GM18508 (cell line): ENCODE measurements around the gene SLC35F1.
"Not testable (repeated sequence)": the region's sequence is repeated elsewhere in the genome, so short reads cannot be mapped to it uniquely, and the experiment has no call there.

Source experiments
- ATAC-seq: cut with Tn5 transposase; IDR thresholded peaks from one replicate; pipeline ENCODE4 v1.9.1; 2021; ENCODE audit warnings: moderate number of reproducible peaks; ENCODE audit not compliant: insufficient read depth, unreplicated experiment

Gene SLC35F1

DNA sequence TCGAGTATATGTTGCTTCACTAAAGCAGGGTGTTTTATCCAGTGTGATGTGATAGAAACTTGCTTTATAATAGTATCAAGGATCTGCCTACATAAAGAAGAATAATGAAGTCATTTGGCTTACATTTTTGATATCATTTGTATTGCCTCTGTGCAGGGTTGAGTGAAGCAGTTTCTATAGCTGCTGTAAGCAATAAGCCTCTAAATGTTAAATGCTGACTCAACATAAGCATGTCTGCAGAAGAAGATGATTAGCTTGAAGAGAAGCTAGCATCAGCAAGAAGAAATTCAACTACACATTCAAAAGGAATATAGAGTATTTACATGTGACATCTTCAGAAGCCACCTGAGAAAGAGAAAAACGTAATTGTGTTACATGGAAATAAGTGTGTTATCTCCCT, 17.6 kb downstream of the SLC35F1 start:
- ATAC-seq, result no peak

DNA sequence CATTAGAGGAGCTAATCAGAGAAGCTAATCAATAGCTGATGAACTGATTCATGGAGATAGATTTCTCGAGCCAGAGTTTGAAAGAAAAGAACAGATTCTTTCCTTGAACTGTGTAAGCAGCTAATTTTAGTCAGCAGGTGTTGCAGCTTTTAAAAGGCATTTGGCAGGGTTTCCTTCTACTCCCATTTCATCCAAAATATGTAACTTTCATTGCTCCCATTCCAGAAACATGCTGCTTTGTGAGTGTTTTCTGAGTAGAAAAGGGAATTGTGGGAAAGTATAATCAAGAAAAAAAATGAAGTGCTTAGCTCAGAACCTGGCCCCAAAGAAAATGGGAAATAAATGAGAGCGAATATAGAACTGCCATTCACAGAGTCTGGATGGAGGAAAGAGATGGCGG, 20.8 kb downstream of the SLC35F1 start:
- ATAC-seq, result no peak

DNA sequence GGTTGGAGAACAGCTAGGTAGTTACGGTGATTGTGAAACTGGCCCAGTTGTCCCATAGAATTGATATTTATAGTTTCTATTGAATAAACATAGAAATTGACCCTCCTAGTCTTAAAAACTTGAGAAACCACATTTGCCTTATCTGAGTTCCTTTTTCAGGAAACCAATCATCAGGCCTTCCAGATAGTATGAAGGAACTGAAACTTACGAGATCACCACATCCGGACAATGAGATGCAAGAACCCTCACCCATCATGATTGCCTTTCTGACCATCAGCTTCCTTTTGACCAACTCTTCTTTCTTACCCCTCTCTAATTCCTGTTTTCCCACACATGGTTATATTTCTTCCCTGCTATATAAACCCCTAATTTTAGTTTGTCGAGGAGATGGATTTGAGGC, 21.8 kb downstream of the SLC35F1 start:
- ATAC-seq, result no peak

DNA sequence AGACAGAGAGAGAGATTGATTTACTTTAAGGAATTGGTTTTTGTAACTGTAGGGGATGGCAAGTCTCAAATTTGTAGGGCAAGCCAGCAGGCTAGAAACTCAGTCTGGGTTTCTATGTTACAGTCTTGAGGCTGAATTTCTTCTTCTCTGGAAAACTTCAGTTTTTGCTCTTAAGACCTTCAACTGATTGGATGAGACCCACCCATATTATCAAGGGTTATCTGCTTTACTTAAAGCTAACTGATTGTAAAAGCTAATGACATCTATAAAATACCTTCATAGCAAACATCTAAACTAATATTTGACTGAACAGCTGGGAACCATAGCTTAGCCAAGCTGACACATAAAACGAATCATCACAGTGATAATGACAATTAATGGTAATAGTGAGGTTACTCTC, 22.4 kb downstream of the SLC35F1 start:
- no peak for ATAC-seq

DNA sequence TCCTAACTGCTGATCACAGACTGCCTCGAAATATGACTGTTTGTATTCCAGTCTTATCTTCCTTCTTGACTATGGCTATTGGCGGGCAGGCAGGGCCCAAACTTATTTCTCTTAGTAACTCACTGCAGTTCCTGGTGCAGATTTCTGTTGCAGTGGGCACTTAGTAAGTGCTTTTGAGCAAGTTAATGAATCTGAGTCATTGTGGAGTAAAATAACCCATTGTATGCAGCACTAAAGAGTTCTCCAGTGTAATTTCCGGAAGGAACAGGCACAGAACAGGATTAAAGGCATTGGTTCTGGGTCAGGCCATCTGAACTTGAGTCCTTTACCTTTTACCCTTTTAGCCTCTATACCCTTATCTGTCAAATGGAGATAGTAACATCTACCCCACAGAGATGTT, 23.6 kb downstream of the SLC35F1 start:
- ATAC-seq, result no peak

DNA sequence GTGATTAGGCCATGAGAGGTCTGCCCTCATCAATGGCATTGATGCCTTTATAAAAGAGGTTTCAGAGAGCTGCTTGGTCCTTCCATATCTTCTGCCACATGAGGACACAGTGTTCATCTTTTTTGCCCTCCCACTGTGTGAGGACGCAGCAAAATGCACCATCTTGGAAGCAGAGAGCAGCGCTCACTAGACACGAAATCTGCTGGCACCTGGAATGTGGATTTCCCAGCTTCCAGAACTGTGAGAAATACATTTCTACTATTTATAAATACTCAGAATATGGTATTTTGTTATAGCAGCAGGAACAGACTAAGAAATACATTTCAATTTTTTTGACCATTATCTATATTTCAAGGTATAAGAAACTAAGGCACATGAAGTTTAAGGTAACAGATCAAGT, 24.9 kb downstream of the SLC35F1 start:
- no peak for ATAC-seq

DNA sequence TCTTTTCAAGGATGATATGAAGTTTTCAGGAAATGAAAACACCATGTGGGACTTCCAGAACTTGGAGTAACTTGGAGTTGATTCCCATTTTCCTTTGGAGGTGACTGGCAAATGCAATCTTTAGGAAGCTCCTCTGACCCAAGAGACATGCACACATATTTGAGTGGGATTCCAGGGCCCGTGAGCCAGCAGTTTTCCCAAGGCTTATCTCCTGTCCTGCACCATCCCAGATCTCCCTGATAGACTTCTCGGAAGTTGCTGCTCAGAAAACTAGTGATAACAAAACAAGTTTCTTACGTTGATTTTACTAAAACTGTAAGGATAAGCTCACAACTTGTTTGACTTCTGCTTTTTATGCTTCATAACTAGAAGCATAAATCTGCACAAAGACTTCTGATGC, 25.6 kb downstream of the SLC35F1 start:
- no peak for ATAC-seq

DNA sequence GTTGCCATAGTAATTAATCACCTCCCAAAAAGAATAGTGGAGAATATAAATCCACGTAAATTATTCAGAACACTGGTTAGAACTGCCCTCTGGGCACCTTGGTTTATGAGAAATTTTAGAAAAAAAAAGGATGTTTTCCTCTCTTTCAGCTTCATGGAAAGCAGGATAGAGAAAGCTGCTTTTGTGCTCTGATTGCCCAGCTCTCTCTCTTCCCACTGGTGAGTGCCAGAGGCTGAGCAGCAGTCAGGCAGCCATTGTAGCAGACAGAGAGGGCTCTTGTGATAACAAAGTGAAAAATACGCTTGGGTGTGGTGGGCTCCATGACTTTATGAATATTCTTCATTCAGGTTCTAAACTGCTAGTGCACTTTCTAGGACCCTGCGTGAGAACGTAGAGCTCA, 26.4 kb downstream of the SLC35F1 start:
- ATAC-seq, result no peak

DNA sequence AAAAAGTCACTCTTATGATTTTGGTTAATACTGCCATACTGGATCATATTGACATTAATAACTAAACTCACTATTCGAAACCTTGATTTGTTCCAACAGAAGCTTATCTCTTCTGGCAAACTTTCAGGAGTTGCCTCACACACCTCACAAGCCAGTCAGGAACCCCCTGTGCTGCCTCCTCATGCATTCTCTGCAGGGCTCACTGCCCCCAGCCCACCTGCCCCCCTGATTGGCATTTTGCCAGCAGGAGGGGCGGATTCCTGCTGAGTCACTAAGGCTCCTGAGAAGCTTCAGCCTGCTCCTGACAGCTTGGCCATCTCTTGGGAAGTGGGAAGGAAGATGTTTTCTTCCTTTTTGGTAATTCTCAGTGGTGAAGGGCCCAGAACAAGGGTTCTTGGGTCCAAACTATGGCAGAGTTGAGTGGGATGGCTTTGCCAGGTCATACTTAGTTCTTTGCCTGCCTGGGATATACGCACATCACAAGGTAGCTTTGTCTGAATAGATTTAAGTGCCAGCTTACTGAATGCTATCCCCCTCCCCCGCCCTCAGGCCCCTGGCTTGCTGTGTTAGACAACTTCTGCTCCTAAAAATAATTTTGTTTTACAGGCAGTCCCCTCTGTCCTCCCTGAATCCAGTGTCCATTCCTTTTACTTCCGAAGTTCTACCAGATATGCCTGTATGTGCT, 31.4 kb downstream of the SLC35F1 start:
- ATAC-seq, result no peak

DNA sequence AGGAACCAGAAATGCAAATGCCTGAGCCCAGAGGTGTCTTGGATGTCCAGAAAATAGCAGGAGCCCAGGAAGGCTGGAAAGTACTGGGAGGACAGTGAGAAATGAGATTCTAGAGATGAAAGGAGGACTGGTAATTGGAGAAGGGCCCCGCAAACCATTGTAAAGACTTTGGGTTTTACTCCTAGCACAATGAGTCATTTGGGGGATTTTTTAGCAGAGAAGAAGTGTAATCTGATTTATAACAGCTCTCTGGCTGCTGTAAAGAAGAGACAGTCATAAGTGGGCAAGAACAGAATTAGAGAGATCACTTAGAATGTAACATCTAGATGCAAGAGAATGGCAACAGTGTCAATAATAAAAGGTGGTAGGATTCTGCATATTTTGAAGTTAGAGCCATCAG, 40.2 kb downstream of the SLC35F1 start:
- no peak for ATAC-seq

DNA sequence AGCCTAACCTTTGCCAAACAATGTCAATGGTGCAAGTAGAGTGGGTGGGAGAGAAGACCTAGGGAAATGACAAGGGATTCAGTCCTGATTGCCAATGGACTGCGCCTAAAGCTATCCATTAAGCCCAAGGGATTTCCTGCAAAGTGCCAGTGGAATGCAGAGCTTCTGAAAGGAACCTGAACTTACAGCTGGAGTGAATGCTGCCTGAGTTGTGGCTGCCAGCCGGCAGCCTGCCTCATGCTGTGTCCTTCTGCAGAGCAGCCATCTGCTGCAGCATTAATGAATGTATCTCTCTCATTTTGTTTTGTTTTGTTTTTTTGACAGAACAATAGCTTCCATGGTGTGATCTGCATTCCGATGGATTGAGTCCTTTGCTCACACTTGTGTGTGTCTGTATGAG, 44.7 kb downstream of the SLC35F1 start:
- ATAC-seq, result no peak

DNA sequence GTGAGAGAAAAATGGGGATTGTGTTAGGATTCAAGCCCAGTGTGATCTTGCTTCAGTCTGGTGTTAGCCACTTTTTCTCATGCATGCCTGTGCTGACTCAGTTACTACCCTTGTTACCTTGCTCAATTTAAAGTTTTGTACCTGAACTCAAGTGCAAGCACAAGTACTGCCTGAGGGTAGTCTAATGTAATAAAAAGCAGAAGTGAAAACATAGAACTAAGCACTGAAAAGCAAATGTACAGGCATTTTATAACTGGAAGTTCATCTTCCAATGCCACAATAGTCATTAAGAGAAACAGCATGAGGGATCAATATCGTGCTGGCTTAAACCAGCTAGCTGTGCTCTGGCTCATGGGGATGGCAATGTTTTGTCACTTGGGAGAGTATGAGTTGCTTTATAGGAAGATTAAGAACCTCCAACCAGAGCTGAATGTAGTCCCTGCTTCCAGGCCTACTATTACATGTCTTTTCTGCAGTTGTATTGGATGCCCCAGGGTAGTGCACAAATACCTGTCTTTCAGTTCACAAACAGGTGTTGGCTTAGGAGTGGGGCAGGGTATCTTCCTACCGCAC, 48.7 kb downstream of the SLC35F1 start:
- ATAC-seq, result no peak

DNA sequence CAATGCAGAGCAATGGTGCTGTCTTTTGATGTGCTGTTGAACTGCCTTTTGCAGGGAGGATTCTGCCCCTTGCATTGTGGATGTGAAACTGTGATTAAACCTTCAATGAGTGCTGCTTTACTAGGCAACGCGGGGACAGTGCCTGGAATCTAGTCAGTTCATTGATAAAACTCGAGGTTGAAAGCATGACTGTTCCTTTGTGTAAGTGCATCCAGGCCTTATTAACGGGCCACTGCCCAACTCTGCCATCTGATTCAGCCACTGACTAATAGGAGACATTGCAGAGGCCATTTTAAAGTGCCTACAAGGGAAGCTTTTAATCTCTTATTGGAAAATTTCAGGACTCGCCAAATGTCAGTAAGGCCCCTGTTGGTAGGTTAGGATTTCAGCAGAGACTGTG, 49.3 kb downstream of the SLC35F1 start:
- no peak for ATAC-seq

DNA sequence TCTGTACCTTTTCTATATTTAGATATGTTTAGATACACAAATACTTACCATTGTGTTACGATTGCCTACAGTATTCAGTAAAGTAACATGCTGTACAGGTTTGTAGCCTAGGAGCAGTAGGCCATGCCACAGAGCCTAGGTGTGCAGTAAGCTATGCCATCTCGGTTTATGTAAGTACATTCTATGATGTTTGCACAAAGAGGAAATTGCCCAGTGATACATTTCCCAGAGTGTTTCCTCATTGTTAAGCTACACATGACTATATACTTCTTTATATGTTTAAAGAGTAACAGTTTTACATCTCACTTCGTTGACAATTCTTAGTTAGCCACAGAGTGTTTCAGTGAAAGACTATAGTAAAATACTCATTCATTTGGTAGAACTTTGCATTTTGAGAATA, 51.5 kb downstream of the SLC35F1 start:
- ATAC-seq, result no peak

DNA sequence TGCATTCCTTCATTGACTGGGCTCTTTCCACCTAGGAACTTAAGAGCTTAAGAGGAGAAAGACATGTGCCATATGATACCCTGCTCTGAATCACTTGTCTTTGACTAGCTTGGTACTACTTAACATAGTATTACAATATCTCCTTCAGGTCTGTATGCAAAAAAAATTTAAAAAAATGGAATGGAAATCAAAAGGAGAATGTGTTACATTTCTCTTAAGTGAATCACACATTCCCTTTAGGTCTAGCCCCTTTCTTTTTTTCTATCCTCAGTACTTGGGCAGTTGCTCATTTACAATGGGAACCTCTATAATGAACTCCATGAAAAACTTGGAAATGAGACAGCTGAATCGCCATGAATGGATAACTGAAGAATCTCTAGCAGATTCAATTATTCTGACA, 53.8 kb downstream of the SLC35F1 start:
- ATAC-seq, result no peak

DNA sequence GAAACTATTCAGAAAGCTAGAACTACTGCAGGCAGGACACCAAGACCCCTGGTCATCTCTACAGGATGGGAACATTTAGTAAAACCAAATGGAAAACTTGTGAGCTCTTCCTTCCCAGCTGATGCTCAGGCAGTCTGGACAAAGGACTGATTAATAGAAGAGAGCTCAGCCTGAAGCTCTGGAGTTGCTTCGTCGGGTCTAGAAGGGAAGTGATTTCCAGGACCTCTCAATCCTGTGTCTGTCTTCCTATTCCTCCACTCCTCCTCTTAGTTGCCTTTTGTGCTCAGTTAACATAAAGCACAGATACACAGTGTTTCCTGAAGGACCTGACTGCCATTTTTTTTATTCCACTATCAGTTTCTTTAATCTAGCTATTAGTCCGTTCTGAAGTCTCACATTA, 54.2 kb downstream of the SLC35F1 start:
- no peak for ATAC-seq

DNA sequence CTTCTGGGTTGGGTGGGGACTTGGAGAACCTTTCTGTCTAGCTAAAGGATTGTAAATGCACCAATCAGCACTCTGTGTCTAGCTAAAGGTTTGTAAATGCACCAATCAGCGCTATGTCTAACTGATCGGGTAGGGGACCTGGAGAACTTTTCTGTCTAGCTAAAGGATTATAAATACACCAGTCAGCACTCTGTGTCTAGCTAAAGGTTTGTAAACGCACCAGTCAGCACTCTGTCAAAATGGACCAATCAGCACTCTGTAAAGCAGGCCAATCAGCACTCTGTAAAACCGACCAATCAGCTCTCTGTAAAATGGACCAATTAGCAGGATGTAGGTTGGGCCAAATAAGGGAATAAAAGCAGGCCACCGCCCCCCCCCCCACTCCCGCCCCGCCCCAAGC, 58.7 kb downstream of the SLC35F1 start:
- not testable (repeated sequence) for ATAC-seq

DNA sequence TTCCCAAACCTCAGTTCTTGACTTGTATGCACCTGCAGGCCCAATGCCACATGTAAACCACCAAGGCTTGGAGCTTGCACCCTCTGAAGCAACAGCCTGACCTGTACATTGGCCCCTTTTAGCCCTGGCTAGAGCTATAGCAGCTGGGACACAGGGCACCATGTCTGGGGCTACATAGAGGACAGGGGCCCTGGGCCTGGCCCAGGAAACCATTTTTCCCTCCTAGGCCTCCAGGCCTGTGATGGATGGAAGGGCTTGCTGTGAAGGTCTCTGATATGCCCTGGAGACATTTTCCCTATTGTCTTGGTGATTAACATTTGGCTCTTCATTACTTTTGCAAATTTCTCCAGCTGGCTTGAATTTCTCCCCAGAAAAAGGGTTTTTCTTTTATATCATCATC, 64.6 kb downstream of the SLC35F1 start:
- ATAC-seq, result no peak

DNA sequence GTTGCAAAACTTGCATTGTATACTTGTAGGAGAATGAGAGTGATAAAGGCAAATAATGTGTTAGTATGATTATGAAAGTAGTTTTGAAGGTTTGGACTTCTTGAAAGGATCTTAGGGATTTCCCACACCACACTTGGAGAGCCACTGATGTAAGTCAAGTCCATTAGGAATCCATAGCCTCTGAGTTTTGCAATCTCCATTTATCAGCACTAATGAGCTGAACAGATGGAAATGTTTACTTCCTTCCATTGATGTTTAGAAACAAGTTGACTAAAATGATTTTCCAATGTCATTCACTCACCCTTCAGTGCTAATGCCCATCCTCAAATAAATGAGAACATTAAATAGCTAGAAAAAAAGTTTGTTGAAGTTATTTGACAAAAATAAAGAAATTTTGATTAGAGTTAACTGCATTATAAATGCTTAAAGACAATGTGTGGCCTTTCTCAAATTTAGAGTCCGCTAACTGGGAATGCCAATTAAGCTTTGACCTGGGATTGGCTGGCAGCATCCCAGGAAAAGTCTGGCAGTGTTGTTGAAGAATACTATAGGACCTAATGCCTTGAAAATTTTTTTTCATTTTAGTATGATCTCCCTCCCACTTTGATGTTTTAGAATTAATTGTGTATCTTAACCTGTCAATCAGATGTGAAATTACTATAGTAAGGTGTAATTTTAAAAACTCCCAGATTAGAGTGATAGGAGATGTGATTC, 68.0 kb downstream of the SLC35F1 start:
- ATAC-seq, result no peak

DNA sequence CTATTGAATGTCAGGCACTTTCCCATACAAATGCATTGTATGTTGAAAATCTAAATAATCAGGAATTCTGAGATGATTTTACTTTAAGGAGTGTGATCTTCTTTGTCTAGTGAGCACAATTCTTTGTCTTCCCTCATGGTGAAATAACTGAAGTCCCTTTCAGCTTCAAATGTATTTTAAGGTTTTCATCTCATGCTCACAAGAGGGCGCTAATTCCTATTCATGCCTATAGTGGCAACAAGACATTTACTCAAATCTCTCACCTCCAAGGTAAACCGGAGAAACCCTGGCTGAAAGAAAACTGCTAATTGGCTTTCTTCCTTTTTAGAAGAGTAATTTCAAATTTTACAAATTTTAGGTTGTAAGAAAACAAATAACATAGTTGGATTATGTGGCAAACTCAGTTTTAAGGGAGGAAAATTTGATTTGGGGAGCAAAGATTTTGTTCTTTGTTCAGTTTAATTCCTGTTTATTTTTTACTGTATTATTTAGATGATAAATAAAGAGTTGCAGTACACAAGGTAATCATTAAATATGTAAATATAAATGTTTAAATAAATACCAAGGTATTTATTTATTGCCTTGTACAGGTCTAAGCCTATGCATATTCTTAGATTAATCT, 69.1 kb downstream of the SLC35F1 start:
- no peak for ATAC-seq

DNA sequence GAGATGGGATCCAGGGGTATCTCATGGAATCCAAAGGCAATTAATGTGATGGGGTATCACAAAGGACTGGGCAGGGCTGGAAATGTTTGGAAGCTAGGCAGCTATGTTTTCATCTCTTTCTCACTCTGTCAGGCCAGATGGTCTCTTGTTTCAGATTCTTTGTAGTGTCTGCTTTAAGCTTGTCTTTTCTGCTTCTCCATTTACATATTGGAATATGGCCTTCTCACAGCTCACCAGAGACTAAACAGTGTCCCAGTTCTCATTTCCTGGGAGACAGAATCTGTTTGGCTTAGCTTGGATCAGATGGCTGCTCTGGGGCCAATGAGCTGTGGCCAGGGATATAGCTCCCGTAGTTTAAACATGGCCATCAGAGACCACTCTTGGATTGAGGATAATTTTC, 78.9 kb downstream of the SLC35F1 start:
- ATAC-seq, result no peak
